H1 (cell line): ENCODE results near the gene ADIRF. TPM values are rescaled to one million over a fixed set of nuclear protein-coding genes. Genes with fewer than 3 reads are reported as not detected.
"Not testable (repeated sequence)": the region's sequence is repeated elsewhere in the genome, so short reads cannot be mapped to it uniquely, and the experiment has no call there.

ENCODE experiments used
- CTCF ChIA-PET: fragments of 300-600 bp; sonication (Branson Sonifier 250); formaldehyde crosslinking; loops from one replicate; lab custom pipeline; 2021; ENCODE audit not compliant: partially characterized antibody; lab: Charles Lee
- POLR2A ChIA-PET: fragments of 300-600 bp; sonication (Branson Sonifier 250); formaldehyde crosslinking; loops from one replicate; lab custom pipeline; 2021; ENCODE audit warnings: inconsistent platforms; ENCODE audit not compliant: partially characterized antibody; lab: Charles Lee
- DNase-seq, 2 experiments: peaks; one replicate each; pipeline versions ENCODE4 v3.0.0 to v3.0.0-alpha.2; 2010 to 2022; ENCODE audit warnings: low spot score in 2 of 2, low read depth in 1 of 2, mixed read lengths in 1 of 2
- FAIRE-seq: peaks from 2 replicates; lab custom pipeline; 2011; peaks lifted over from hg19 to GRCh38; lab: Jason Lieb, UNC
- H2AFZ ChIP-seq: 2 replicates; pipeline ENCODE4 v1.8.1; 2012; ENCODE audit warnings: low read length, inconsistent platforms
- H2AK5ac ChIP-seq: 2 replicates; pipeline ENCODE4 v1.6.1; 2013; ENCODE audit warnings: low read depth, low read length
- H2BK120ac ChIP-seq: replicated peaks from 2 replicates; pipeline ENCODE3; 2013; ENCODE audit warnings: low read depth, low read length, inconsistent platforms
- H2BK12ac ChIP-seq: 2 replicates; pipeline ENCODE4 v1.6.1; 2013; ENCODE audit warnings: low read depth, low read length
- H2BK15ac ChIP-seq: 2 replicates; pipeline ENCODE4 v1.6.1; 2013; ENCODE audit warnings: low read length
- H2BK20ac ChIP-seq: 2 replicates; pipeline ENCODE4 v1.6.1; 2013; ENCODE audit warnings: low read length
- H2BK5ac ChIP-seq: 2 replicates; pipeline ENCODE4 v1.6.1; 2013; ENCODE audit warnings: low read depth, low read length
- H3K14ac ChIP-seq: 2 replicates; pipeline ENCODE4 v1.6.1; 2013; ENCODE audit warnings: inconsistent platforms; ENCODE audit not compliant: insufficient read length
- H3K18ac ChIP-seq: 2 replicates; pipeline ENCODE4 v1.6.1; 2013; ENCODE audit warnings: low read length; ENCODE audit errors: extremely low read depth
- H3K23ac ChIP-seq: 2 replicates; pipeline ENCODE4 v1.6.1; 2013; ENCODE audit warnings: inconsistent platforms; ENCODE audit not compliant: insufficient read length
- H3K23me2 ChIP-seq: 2 replicates; pipeline ENCODE4 v1.6.1; 2013; ENCODE audit warnings: low read depth, low read length
- H3K27ac ChIP-seq: 2 replicates; pipeline ENCODE4 v1.6.1; 2011; ENCODE audit warnings: low read depth, low read length, inconsistent platforms
- H3K27me3 ChIP-seq, 4 experiments: replicated peaks in 1 of 4; 1 replicate in 1 of 4; 2 replicates in 3 of 4; pipeline versions ENCODE4 v1.6.1 to v1.8.1; 2011 to 2013; ENCODE audit warnings: low read length in 3 of 4, mild to moderate bottlenecking in 3 of 4, inconsistent platforms in 2 of 4, mixed read lengths in 2 of 4, moderate library complexity in 1 of 4; ENCODE audit not compliant: control insufficient read depth in 3 of 4, insufficient read depth in 3 of 4; ENCODE audit errors: extremely low read depth in 1 of 4
- H3K36me3 ChIP-seq, 4 experiments: 2 replicates each; pipeline versions ENCODE4 v1.6.1 to v1.8.1; 2011 to 2013; ENCODE audit warnings: mild to moderate bottlenecking in 4 of 4, low read length in 3 of 4, moderate library complexity in 2 of 4, control low read depth in 1 of 4, inconsistent platforms in 1 of 4; ENCODE audit not compliant: insufficient read depth in 4 of 4, control insufficient read depth in 2 of 4
- H3K4ac ChIP-seq: replicated peaks from 2 replicates; pipeline ENCODE3; 2013; ENCODE audit warnings: low read length, low read depth, mixed read lengths, inconsistent platforms; ENCODE audit not compliant: insufficient read length
- H3K4me1 ChIP-seq, 4 experiments: replicated peaks in 1 of 4; 1 replicate in 1 of 4; 2 replicates in 3 of 4; pipeline versions ENCODE4 v1.6.1 to v1.8.1; 2011 to 2013; ENCODE audit warnings: low read length in 3 of 4, inconsistent platforms in 2 of 4, mixed read lengths in 1 of 4; ENCODE audit not compliant: insufficient read depth in 4 of 4, control insufficient read depth in 3 of 4
- H3K4me2 ChIP-seq, 2 experiments: 2 replicates each; pipeline versions ENCODE4 v1.6.1 to v1.8.1; 2011 to 2013; ENCODE audit warnings: low read depth in 2 of 2, low read length in 2 of 2, control low read depth in 1 of 2, inconsistent platforms in 1 of 2, mild to moderate bottlenecking in 1 of 2; ENCODE audit not compliant: insufficient read depth in 1 of 2
- H3K4me3 ChIP-seq, 4 experiments: fragments of 200-600, 300-600 bp in 1 of 4; sonication (generic), shearing (Covaris generic), sonication (Bioruptor Twin) in 1 of 4; 2 replicates each; pipeline versions ENCODE4 v1.5.1 to v1.8.1; 2011 to 2016; ENCODE audit warnings: low read length in 4 of 4, low read depth in 3 of 4, control low read depth in 2 of 4, inconsistent platforms in 2 of 4, mild to moderate bottlenecking in 2 of 4, mixed read lengths in 1 of 4, moderate library complexity in 1 of 4; ENCODE audit not compliant: insufficient read depth in 2 of 4; ENCODE audit errors: extremely low read depth in 1 of 4
- H3K56ac ChIP-seq: replicated peaks from 2 replicates; pipeline ENCODE3; 2013; ENCODE audit warnings: low read depth, mild to moderate bottlenecking, mixed read lengths, low read length, inconsistent platforms; ENCODE audit not compliant: insufficient read length
- H3K79me1 ChIP-seq: 2 replicates; pipeline ENCODE4 v1.6.1; 2013; ENCODE audit warnings: low read depth, low read length, control low read depth
- H3K79me2 ChIP-seq, 2 experiments: 2 replicates each; pipeline versions ENCODE4 v1.6.1 to v1.8.1; 2012 to 2013; ENCODE audit warnings: low read length in 2 of 2, mild to moderate bottlenecking in 2 of 2, inconsistent platforms in 1 of 2; ENCODE audit not compliant: insufficient read depth in 2 of 2, control insufficient read depth in 1 of 2
- H3K9ac ChIP-seq, 4 experiments: replicated peaks in 1 of 4; 1 replicate in 1 of 4; 2 replicates in 3 of 4; pipeline versions ENCODE4 v1.6.1 to v1.8.1; 2011 to 2013; ENCODE audit warnings: low read depth in 3 of 4, low read length in 3 of 4, control low read depth in 2 of 4, mild to moderate bottlenecking in 2 of 4, moderate library complexity in 2 of 4, inconsistent platforms in 1 of 4; ENCODE audit errors: extremely low read depth in 1 of 4
- H3K9me3 ChIP-seq, 2 experiments: 2 replicates each; pipeline versions ENCODE4 v1.6.1 to v1.8.1; 2012 to 2013; ENCODE audit warnings: mild to moderate bottlenecking in 2 of 2, moderate library complexity in 2 of 2, control low read depth in 1 of 2, inconsistent platforms in 1 of 2, low read depth in 1 of 2, low read length in 1 of 2, mixed read lengths in 1 of 2; ENCODE audit not compliant: insufficient read depth in 2 of 2
- H4K20me1 ChIP-seq, 2 experiments: replicated peaks in 1 of 2; 2 replicates each; pipeline versions ENCODE3 to v1.8.1; 2011 to 2013; ENCODE audit warnings: inconsistent platforms in 2 of 2, low read length in 2 of 2, mild to moderate bottlenecking in 1 of 2; ENCODE audit not compliant: insufficient read depth in 2 of 2, control insufficient read depth in 1 of 2
- H4K5ac ChIP-seq: 2 replicates; pipeline ENCODE4 v1.6.1; 2013; ENCODE audit warnings: low read length, low read depth, mixed read lengths, inconsistent platforms; ENCODE audit not compliant: insufficient read length
- H4K8ac ChIP-seq: 2 replicates; pipeline ENCODE4 v1.8.0; 2013; ENCODE audit warnings: mild to moderate bottlenecking, moderate library complexity, low read length, inconsistent platforms; ENCODE audit not compliant: insufficient read depth; ENCODE audit errors: extremely low read depth
- H4K91ac ChIP-seq: replicated peaks from 2 replicates; pipeline ENCODE3; 2013; ENCODE audit warnings: low read length, mixed read lengths, inconsistent platforms; ENCODE audit not compliant: insufficient read length
- POLR2A ChIP-seq, 2 experiments: IDR thresholded peaks; 1 replicate in 1 of 2; 2 replicates in 1 of 2; pipeline ENCODE4 v1.6.1; 2011; ENCODE audit warnings: low read depth in 2 of 2, low read length in 2 of 2, mild to moderate bottlenecking in 2 of 2; ENCODE audit errors: control extremely low read depth in 1 of 2
- WGBS, 2 experiments: shearing (Covaris generic) in 1 of 2; methylation state at CpG; one replicate each; pipeline versions ENCODE4 v1.1.6 to v1.1.7; 2013 to 2015; ENCODE audit warnings: low lambda C conversion rate in 2 of 2, mixed read lengths in 2 of 2, inconsistent platforms in 1 of 2, low coverage in 1 of 2, missing lambda C conversion rate in 1 of 2; ENCODE audit not compliant: insufficient replicate concordance in 2 of 2, insufficient coverage in 1 of 2, insufficient read length in 1 of 2; ENCODE audit errors: extremely low coverage in 1 of 2, missing lambda C conversion rate in 1 of 2; 5-methylcytosine and 5-hydroxymethylcytosine counted together
- polyA plus RNA-seq, 7 experiments: library from polyadenylated mRNA; depleted of rRNA in 3 of 7; stranded (reverse) in 5 of 7; unstranded in 2 of 7; fragments of >200 nt in 5 of 7; fragments of 200-250 nt in 2 of 7; gene quantifications; 1 replicate in 5 of 7; 2 replicates in 1 of 7; 4 replicates in 1 of 7; pipeline versions ENCODE4 v1.2.1 to v1.2.3, GENCODE V29; 2011 to 2013; ENCODE audit warnings: missing spikeins in 2 of 7, mixed read lengths in 2 of 7
- total RNA-seq: library from RNA; stranded (reverse); fragmentation: NEBNext Ultra II Directional; extraction: Animal tissue kit (Norgen Biotek cat#: 25700); gene quantifications from 2 replicates; pipeline ENCODE4 v1.2.1, GENCODE V29; 2021

The ADIRF gene
- total and polyA plus RNA-seq, 2 of the 8 experiments (the other 6 are each of a cell fraction or from before 2014, with no cell fraction given): not detected

DNA sequence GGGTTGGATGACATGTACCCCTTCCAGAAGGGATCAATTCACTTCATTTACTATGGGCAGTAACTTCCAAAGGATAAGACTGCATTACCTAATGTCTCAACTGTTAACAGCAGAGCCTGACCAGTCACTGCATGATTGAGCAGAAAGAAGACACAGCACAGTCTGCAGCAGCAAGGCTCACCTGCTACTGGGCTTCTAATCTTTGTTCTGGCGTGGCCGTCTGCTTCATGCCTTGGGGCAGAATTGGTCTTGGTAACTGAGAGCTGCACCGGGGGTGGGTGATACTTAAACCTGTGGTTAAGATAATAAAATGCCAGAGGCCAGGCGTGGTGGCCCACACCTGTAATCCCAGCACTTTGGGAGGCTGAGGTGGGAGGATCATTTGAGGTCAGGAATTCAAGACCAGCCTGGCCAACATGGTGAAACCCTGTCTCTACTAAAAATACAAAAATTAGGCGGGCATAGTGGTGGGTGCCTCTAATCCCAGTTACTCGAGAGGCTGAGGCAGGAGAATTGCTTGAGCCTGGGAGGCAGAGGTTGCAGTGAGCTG lies 34.0 kb upstream of the ADIRF start:
- H3K79me1 ChIP-seq, H3K9ac ChIP-seq, H3K4me3 ChIP-seq, DNase-seq, H3K18ac ChIP-seq, H3K14ac ChIP-seq, H4K20me1 ChIP-seq, H3K79me2 ChIP-seq, H3K9me3 ChIP-seq, H2AK5ac ChIP-seq, H2BK20ac ChIP-seq, H3K4me1 ChIP-seq, H4K5ac ChIP-seq, FAIRE-seq, H2AFZ ChIP-seq, H4K91ac ChIP-seq, H3K23ac ChIP-seq, H3K27ac ChIP-seq, H3K23me2 ChIP-seq, H3K56ac ChIP-seq, H2BK5ac ChIP-seq, H3K27me3 ChIP-seq, H2BK15ac ChIP-seq, H2BK12ac ChIP-seq, H3K4ac ChIP-seq, H4K8ac ChIP-seq, H2BK120ac ChIP-seq, H3K4me2 ChIP-seq: not testable (repeated sequence)
- TF ChIP-seq POLR2A (IDR thresholded peaks at IDR 0.05; ENCODE audit: control extremely low read depth in 1 of 2, low read depth in 2 of 2, low read length in 2 of 2): peak in 1 of 2 experiments; percentile 8; a peak in 1 of 3 replicates
- CTCF ChIA-PET: interaction anchor here (0.8 to 26.4 kb wide), 7 partner anchors 9 to 248 kb away, joined by 3 to 975 read pairs (median 3); partner anchors contain the start of genes ADIRF, MMRN2 and SNCG
- 83% methylated on average over 6 of the region's 6 CpGs; no CpG with 5 or more reads in 1 of the 2 experiments for WGBS, 2 experiments
- H3K36me3 ChIP-seq: peaks cover 0 to 23% (median 8%) of the 10 kb centered on the region in 4 experiments; a peak in 6 of 8 replicates
- POLR2A ChIA-PET: interaction anchor here (0.8 to 1.0 kb wide), 2 partner anchors 8 to 263 kb away, joined by 3 to 5 read pairs; no protein-coding TSS in a partner anchor
